ENCODE data around the gene BEST1. TPM values are rescaled to one million over a fixed set of nuclear protein-coding genes. Genes with fewer than 3 reads are reported as not detected.

The BEST1 gene
- total RNA-seq, 1 donor from 2014 or later = not detected

- H2AFZ ChIP-seq (replicated peaks) = no peak overlapping the region
- Mint-ChIP-seq H3K4me3 (no peak overlapping the region), H3K4me1 (no peaks in the 10 kb centered on the region), H3K36me3 (no peaks in the 10 kb centered on the region), H3K9me3 (peaks cover 8% of the 10 kb centered on the region), H3K27ac (no peak overlapping the region), H3K27me3 (ENCODE audit: insufficient read depth, low read depth) (no peaks in the 10 kb centered on the region)
- H3K36me3 ChIP-seq = no peaks in the 10 kb centered on the region
- no peaks in the 10 kb centered on the region for H3K9me3 ChIP-seq (ENCODE audit: low read depth)
- peaks cover 21% of the 10 kb centered on the region for H3K4me1 ChIP-seq
- no peak overlapping the region for H3K4me2 ChIP-seq
- no peaks in the 10 kb centered on the region for H3K79me2 ChIP-seq (ENCODE audit: low read depth)
- H3K27me3 ChIP-seq = no peaks in the 10 kb centered on the region
- no peak overlapping the region for H3K4me3 ChIP-seq
- H3F3A ChIP-seq (ENCODE audit: low read depth) = peaks cover 15% of the 10 kb centered on the region
- TF ChIP-seq CTCF (IDR thresholded peaks at IDR 0.05) = no peak
- TF ChIP-seq EZH2 (IDR thresholded peaks at IDR 0.05) = no peak
- TF ChIP-seq EZH2phosphoT487 (IDR thresholded peaks at IDR 0.05) = no peak
- no peak overlapping the region for H3K27ac ChIP-seq
- no peaks in the 10 kb centered on the region for H4K20me1 ChIP-seq (ENCODE audit: low read depth)
- DNase-seq (ENCODE audit: low spot score) = no peak
- H3K9ac ChIP-seq = no peak overlapping the region
These were observed 44.8 kb downstream of the BEST1 start for GRCh38 chr11:61994981-61995380.

- Histone ChIP-seq H3K79me2 (ENCODE audit: low read depth) (no peaks in the 10 kb centered on the region), H3K27ac (peak overlapping the region; percentile 57), H3K9me3 (ENCODE audit: low read depth) (no peaks in the 10 kb centered on the region), H3K9ac (no peak overlapping the region), H3K27me3 (no peaks in the 10 kb centered on the region), H3K4me3 (no peak overlapping the region), H3K36me3 (no peaks in the 10 kb centered on the region), H2AFZ (replicated peaks) (no peak overlapping the region), H3K4me2 (peak overlapping the region; percentile 48), H4K20me1 (ENCODE audit: low read depth) (no peaks in the 10 kb centered on the region), H3K4me1 (peaks cover 31% of the 10 kb centered on the region), H3F3A (ENCODE audit: low read depth) (peaks cover 15% of the 10 kb centered on the region)
- H3K4me3 Mint-ChIP-seq = no peak overlapping the region
- H3K9me3 Mint-ChIP-seq = peaks cover 8% of the 10 kb centered on the region
- H3K27me3 Mint-ChIP-seq (ENCODE audit: insufficient read depth, low read depth) = no peaks in the 10 kb centered on the region
- DNase-seq (ENCODE audit: low spot score) = peak; percentile 85
- H3K36me3 Mint-ChIP-seq = no peaks in the 10 kb centered on the region
- no peak for TF ChIP-seq EZH2 (IDR thresholded peaks at IDR 0.05)
- peak; percentile 42 for TF ChIP-seq CTCF (IDR thresholded peaks at IDR 0.05)
- H3K4me1 Mint-ChIP-seq = peaks cover 6% of the 10 kb centered on the region
- no peak overlapping the region for H3K27ac Mint-ChIP-seq
These were observed 46.8 kb downstream of the BEST1 start for GRCh38 chr11:61996933-61997332.

- Histone ChIP-seq H3K9ac (no peak overlapping the region), H3K9me3 (ENCODE audit: low read depth) (no peaks in the 10 kb centered on the region), H3K27me3 (no peaks in the 10 kb centered on the region), H3K4me1 (peaks cover 32% of the 10 kb centered on the region), H4K20me1 (ENCODE audit: low read depth) (no peaks in the 10 kb centered on the region), H2AFZ (replicated peaks) (peak overlapping the region; percentile 51), H3K4me3 (no peak overlapping the region), H3F3A (ENCODE audit: low read depth) (peaks cover 15% of the 10 kb centered on the region), H3K4me2 (peak overlapping the region; percentile 0), H3K36me3 (no peaks in the 10 kb centered on the region), H3K27ac (peak overlapping the region; percentile 83), H3K79me2 (ENCODE audit: low read depth) (no peaks in the 10 kb centered on the region)
- peaks cover 8% of the 10 kb centered on the region for H3K9me3 Mint-ChIP-seq
- H3K36me3 Mint-ChIP-seq = no peaks in the 10 kb centered on the region
- no peak for DNase-seq (ENCODE audit: low spot score)
- no peak for TF ChIP-seq EZH2 (IDR thresholded peaks at IDR 0.05)
- no peak for TF ChIP-seq CTCF (IDR thresholded peaks at IDR 0.05)
- H3K27ac Mint-ChIP-seq = no peak overlapping the region
- H3K4me3 Mint-ChIP-seq = no peak overlapping the region
- no peaks in the 10 kb centered on the region for H3K27me3 Mint-ChIP-seq (ENCODE audit: insufficient read depth, low read depth)
- H3K4me1 Mint-ChIP-seq = peaks cover 6% of the 10 kb centered on the region
These were observed 49.2 kb downstream of the BEST1 start for GRCh38 chr11:61999141-61999975.

All from neural progenitor cell (in vitro differentiated cells).